SHP77 (cell line): Measurements from ENCODE around the gene GPATCH4.
"Not testable (repeated sequence)": the region's sequence is repeated elsewhere in the genome, so short reads cannot be mapped to it uniquely, and the experiment has no call there.

Experiments used
- DNase-seq, 2 experiments: peaks; one replicate each; lab custom pipeline; 2025; lab: John Stamatoyannopoulos, UW

GPATCH4 gene

GRCh38 chr1:156601122-156601830 lies at the start of gene GPATCH4:
Gene GPATCH4 (minus strand): TSS chr1:156601479.
- peak; percentile 90 to 93 for DNase-seq

GRCh38 chr1:156648951-156649350 lies 47.7 kb upstream of the GPATCH4 start:
- no peak for DNase-seq

- DNase-seq: no peak
Measured at GRCh38 chr1:156648496-156648895, 47.2 kb upstream of the GPATCH4 start.

GRCh38 chr1:156647351-156647750 lies 46.1 kb upstream of the GPATCH4 start:
- DNase-seq: no peak

- DNase-seq: no peak
Measured at GRCh38 chr1:156646738-156647211, 45.5 kb upstream of the GPATCH4 start.

- no peak for DNase-seq
Measured at GRCh38 chr1:156645666-156646065, 44.4 kb upstream of the GPATCH4 start.

GRCh38 chr1:156645056-156645455 lies 43.8 kb upstream of the GPATCH4 start:
- DNase-seq: no peak

GRCh38 chr1:156644640-156645039 lies 43.4 kb upstream of the GPATCH4 start:
- DNase-seq: no peak

GRCh38 chr1:156644146-156644545 lies 42.9 kb upstream of the GPATCH4 start:
- DNase-seq: no peak

GRCh38 chr1:156643778-156644092 lies 42.5 kb upstream of the GPATCH4 start:
- no peak for DNase-seq

- DNase-seq: no peak
Measured at GRCh38 chr1:156643049-156643777, 41.9 kb upstream of the GPATCH4 start.

GRCh38 chr1:156642265-156643048 lies 41.2 kb upstream of the GPATCH4 start:
- no peak for DNase-seq

- DNase-seq: no peak
Measured at GRCh38 chr1:156641761-156642264, 40.5 kb upstream of the GPATCH4 start, which contains the start of gene BCAN. Gene BCAN (plus strand): TSS chr1:156642117. CDS start chr1:156646055, 3,938 bp downstream.

GRCh38 chr1:156640842-156641706 lies 39.8 kb upstream of the GPATCH4 start:
- no peak for DNase-seq

- no peak for DNase-seq
Measured at GRCh38 chr1:156639601-156640101, 38.4 kb upstream of the GPATCH4 start.

GRCh38 chr1:156638189-156638985 lies 37.1 kb upstream of the GPATCH4 start:
- no peak for DNase-seq

- DNase-seq: no peak
Measured at GRCh38 chr1:156632355-156632754, 31.1 kb upstream of the GPATCH4 start.

GRCh38 chr1:156631152-156631551 lies 29.9 kb upstream of the GPATCH4 start:
- not testable (repeated sequence) for DNase-seq

- no peak for DNase-seq
Measured at GRCh38 chr1:156629823-156630449, 28.7 kb upstream of the GPATCH4 start.
